GM10266 (cell line): Measurements from ENCODE around the gene CRYBG2.
"Not testable (repeated sequence)": the region's sequence is repeated elsewhere in the genome, so short reads cannot be mapped to it uniquely, and the experiment has no call there.

Experiments used
- DNase-seq: peaks from one replicate; pipeline ENCODE4 v3.0.0; 2012; ENCODE audit errors: extremely low spot score
- TF ChIP-seq, protein P1 (sequence below): IDR thresholded peaks from 2 replicates; pipeline ENCODE4 v1.5.1; 2012; ENCODE audit warnings: mild to moderate bottlenecking, low read depth; ENCODE audit not compliant: control insufficient read depth, insufficient read depth; ENCODE audit errors: missing control alignments

CRYBG2 gene

DNA sequence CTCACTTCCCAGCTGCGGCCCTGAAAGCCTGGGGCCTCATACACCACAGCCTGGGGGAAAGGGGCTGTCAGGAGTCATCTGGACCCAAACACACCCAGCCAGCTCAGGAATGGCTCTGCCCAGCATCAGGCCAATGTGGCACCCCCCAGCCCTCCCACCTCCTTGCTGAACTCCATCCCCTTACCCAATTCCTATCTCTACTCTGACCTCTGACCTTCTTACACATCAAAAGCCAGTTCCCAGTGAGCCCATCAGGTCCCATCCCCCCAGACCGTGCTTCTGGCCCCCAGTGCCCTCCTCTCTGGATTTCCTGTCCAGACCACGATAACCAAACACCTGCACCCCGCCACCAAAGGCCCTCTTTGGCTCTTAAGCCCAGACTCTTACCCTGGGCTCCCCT, 16.3 kb downstream of the CRYBG2 start:
- no peak for DNase-seq
- TF ChIP-seq, protein P1, sequence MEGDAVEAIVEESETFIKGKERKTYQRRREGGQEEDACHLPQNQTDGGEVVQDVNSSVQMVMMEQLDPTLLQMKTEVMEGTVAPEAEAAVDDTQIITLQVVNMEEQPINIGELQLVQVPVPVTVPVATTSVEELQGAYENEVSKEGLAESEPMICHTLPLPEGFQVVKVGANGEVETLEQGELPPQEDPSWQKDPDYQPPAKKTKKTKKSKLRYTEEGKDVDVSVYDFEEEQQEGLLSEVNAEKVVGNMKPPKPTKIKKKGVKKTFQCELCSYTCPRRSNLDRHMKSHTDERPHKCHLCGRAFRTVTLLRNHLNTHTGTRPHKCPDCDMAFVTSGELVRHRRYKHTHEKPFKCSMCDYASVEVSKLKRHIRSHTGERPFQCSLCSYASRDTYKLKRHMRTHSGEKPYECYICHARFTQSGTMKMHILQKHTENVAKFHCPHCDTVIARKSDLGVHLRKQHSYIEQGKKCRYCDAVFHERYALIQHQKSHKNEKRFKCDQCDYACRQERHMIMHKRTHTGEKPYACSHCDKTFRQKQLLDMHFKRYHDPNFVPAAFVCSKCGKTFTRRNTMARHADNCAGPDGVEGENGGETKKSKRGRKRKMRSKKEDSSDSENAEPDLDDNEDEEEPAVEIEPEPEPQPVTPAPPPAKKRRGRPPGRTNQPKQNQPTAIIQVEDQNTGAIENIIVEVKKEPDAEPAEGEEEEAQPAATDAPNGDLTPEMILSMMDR, result no peak

DNA sequence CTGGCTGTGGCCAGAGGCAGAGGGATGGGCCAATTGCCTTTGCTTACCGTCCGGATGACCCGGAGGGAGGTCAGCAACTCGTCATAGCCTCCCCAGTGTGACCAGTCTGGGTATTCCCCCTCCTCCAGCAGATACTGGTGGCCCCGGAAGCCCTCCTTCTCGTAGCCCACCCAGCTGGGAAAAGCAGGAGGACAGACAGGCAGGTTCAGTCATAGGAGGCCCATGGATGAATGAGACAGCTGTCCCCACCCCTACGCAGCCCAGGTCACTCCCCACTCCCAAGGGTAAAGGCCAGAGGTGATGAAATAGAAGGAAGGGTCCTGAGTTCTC, 16.8 kb downstream of the CRYBG2 start:
- TF ChIP-seq, protein P1, result no peak
- no peak for DNase-seq

DNA sequence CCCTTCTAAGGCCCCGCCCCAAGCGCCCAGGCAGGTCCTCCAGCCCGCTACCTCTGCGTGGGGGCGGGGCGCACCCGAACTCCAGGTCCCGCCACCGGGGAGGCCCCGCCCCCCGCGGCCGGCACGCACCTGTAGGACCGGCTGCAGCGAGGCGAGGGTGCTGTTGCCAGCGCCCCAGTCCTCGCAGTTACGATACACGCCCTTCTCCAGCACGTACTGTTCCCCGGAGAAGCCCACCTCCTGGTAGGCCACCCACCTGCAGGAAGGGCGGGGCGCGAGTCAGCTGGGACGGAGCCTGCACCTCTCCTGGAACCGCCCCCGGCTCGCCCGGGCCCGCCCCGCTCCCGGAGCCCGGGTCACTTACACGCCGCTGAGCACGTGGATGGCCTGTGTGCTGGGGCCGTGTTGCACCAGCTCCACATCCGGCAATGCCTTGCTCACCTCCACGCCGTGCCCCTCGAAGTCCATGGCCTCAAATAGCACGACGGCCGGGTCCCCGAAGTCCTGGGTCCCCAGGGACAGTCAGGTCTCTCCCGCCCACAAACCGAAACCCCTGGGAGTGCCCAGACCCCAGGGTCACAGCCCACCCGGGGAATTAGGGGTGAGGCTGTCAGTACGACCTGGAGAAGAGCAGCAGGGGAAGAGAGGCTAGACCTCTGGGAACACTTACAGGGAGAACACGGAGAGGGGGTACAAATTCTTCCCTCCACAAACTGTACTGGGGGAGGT, 17.3 kb downstream of the CRYBG2 start:
- DNase-seq, result peak; percentile 80
- TF ChIP-seq, protein P1, result no peak

DNA sequence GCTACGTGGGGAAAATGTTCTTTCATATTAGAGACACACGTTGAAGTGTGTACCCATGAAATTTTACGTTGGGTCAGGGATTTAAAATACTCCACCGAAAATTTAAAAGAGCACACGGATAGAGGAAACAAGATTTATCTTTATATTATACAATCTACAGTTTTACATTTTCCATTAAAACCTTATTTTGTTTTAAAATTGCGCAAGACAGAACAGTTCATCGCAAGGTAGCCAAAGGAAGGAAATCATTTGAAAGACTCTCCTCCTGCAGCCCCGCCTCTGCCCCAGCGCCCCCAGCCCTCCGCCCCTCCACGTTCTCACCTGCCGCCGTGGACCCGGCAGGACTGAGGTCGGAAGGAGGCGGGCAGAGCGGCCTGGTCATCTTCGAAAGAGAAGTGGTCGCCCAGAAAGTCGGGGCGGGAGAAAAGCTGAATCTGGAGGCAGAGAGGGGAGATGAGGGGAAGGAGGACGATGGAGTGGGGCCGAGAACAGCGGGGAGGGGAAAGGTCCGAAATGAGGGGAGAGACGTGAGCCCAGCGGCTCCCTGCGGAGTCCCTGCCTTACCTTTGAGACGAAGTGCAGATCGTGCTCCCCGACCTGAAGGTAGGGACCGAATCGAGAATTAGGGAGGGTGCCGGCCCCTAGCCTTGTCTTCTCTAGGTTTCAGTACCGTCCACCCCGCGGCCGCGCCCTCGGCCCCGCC, 18.0 kb downstream of the CRYBG2 start:
- TF ChIP-seq, protein P1, result no peak
- no peak for DNase-seq

DNA sequence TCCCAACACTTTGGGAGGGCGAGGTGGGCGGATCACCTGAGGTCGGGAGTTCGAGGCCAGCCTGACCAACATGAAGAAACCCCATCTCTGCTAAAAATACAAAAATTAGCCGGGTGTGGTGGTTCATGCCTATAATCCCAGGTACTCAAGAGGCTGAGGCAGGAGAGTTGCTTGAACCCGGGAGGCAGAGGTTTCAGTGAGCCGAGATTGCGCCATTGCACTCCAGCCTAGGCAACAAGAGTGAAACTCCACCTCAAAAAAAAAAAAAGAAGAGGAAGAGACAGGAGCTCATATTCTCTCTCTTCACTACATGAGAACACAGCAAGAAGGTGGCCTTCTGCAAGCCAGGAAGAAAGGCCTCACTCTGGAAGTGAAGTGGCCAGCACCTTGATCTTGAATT, 20.6 kb downstream of the CRYBG2 start:
- DNase-seq, result not testable (repeated sequence)

DNA sequence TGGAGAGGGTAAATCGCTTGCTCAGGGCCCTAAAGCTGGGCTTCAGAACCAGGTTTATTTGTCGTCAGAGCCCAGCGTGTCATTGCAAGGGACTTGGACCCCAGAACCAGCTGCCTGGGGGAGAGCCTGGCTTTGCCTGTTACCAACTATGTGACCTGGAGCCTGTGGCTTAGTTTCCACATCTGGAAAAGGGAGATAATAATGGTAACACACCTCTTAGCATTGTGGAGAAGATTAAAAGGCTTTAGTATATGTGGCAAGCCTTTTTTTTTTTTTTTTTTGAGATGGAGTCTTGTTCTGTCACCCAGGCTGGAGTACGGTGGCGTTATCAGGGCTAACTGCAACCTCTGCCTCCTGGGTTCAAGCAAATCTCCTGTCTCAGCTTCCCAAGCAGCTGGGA, 23.7 kb downstream of the CRYBG2 start:
- no peak for DNase-seq
- TF ChIP-seq, protein P1, result no peak

DNA sequence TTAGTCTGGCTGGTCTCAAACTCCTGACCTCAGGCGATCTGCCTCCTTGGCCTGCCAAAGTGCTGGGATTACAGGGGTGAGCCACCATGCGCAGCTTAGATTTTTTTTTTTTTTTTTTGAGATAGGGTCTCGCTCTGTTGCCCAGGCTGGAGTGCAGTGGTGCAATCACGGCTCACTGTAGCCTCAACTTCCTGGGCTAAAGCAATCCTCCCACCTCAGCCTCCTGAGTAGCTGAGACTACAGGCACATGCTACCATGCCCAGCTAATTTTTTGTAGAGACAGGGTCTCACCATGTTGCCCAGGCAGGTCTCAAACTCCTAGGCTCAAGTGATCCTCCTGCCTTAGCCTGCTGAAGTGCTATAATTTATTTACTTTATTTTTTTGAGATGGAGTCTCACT, 24.6 kb downstream of the CRYBG2 start:
- DNase-seq, result not testable (repeated sequence)

DNA sequence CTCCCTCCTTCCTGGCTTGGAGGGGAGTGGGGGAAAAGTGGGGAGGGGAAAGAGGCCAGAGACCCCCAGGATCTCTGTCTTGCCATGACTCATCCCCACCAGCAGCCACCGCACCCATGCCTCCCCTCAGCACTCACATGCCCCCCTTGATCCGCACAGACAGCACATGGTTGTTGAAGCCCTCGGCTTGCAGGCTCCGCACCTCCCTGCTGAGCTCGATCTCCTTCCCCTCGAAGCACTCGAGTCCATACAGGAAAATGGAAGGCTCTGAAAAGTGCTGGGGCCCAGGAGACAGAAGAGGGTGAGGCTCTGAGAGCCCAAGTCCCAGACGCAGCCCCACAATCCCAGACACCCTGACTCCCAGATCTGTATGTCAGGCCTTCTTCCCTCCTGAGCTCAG, 25.3 kb downstream of the CRYBG2 start:
- DNase-seq, result no peak

More for the DNA sequence above, 25.3 kb downstream of the CRYBG2 start:
- TF ChIP-seq, protein P1, result no peak
